GM12878 (cell line): ENCODE data around the gene PAQR8. TPM values are rescaled to one million over a fixed set of nuclear protein-coding genes. Genes with fewer than 3 reads are reported as not detected.
A peak's percentile ranks its signal among the peaks of the same experiment; 100 is the strongest.

ENCODE experiments used
- BHLHE40 ChIP-seq, 2 experiments: fragments of 450-650 bp in 1 of 2; IDR thresholded peaks; 2 replicates each; pipeline ENCODE4 v1.6.1; 2011 to 2017; ENCODE audit warnings: low read depth in 2 of 2, borderline replicate concordance in 1 of 2, improper control_type of control experiment in 1 of 2, low read length in 1 of 2, mild to moderate bottlenecking in 1 of 2
- CREM ChIP-seq: IDR thresholded peaks from 2 replicates; pipeline ENCODE4 v1.6.1; 2014; ENCODE audit warnings: antibody characterized with exemption, low read depth
- EGR1 ChIP-seq, 2 experiments: IDR thresholded peaks; 1 replicate in 1 of 2; 2 replicates in 1 of 2; pipeline ENCODE4 v1.6.1; 2011 to 2012; ENCODE audit warnings: low read depth in 2 of 2, low read length in 2 of 2, borderline replicate concordance in 1 of 2, mild to moderate bottlenecking in 1 of 2, moderate library complexity in 1 of 2
- GATAD2B ChIP-seq: fragments of 450-650 bp; conservative IDR thresholded peaks from 2 replicates; pipeline ENCODE4 v1.6.1; 2017; ENCODE audit warnings: low read depth, mild to moderate bottlenecking, moderate library complexity
- HDAC6 ChIP-seq: fragments of 200-600 bp; sonication (generic); IDR thresholded peaks from one replicate; pipeline ENCODE4 v1.8.0; 2017; ENCODE audit warnings: antibody characterized with exemption; ENCODE audit not compliant: unreplicated experiment
- KAT2A ChIP-seq: conservative IDR thresholded peaks from 2 replicates; pipeline ENCODE4 v1.6.1; 2011; ENCODE audit warnings: low read depth, low read length; ENCODE audit not compliant: control insufficient read depth
- LARP7 ChIP-seq: fragments of 450-650 bp; IDR thresholded peaks from 2 replicates; pipeline ENCODE4 v1.6.1; 2017; ENCODE audit warnings: mild to moderate bottlenecking
- MYC ChIP-seq: IDR thresholded peaks from 2 replicates; pipeline ENCODE4 v1.6.1; 2011; ENCODE audit warnings: mild to moderate bottlenecking, low read length, moderate library complexity, inconsistent platforms; ENCODE audit not compliant: insufficient read depth, insufficient replicate concordance, insufficient read length, severe bottlenecking
- NFXL1 ChIP-seq: fragments of 450-650 bp; IDR thresholded peaks from 2 replicates; pipeline ENCODE4 v1.6.1; 2017; ENCODE audit warnings: antibody characterized with exemption, mild to moderate bottlenecking, borderline replicate concordance
- NFYB ChIP-seq: IDR thresholded peaks from 2 replicates; pipeline ENCODE4 v1.6.1; 2011; ENCODE audit warnings: low read depth, mild to moderate bottlenecking, low read length, improper control_type of control experiment, moderate library complexity; ENCODE audit not compliant: insufficient read depth
- NKRF ChIP-seq: fragments of 450-650 bp; conservative IDR thresholded peaks from 2 replicates; pipeline ENCODE4 v1.6.1; 2017; ENCODE audit warnings: mild to moderate bottlenecking, moderate library complexity
- NR2C1 ChIP-seq: fragments of 450-650 bp; IDR thresholded peaks from 2 replicates; pipeline ENCODE4 v1.6.1; 2017; ENCODE audit warnings: antibody characterized with exemption, mild to moderate bottlenecking, moderate library complexity
- NRF1 ChIP-seq: conservative IDR thresholded peaks from 2 replicates; pipeline ENCODE4 v1.6.1; 2011; ENCODE audit warnings: mild to moderate bottlenecking, low read depth, low read length, improper control_type of control experiment
- PAX8 ChIP-seq: fragments of 450-650 bp; IDR thresholded peaks from 2 replicates; pipeline ENCODE4 v1.6.1; 2017; ENCODE audit warnings: mild to moderate bottlenecking, moderate library complexity
- PKNOX1 ChIP-seq: fragments of 450-650 bp; IDR thresholded peaks from 2 replicates; pipeline ENCODE4 v1.6.1; 2016; ENCODE audit warnings: mild to moderate bottlenecking
- POU2F2 ChIP-seq: IDR thresholded peaks from 3 replicates; pipeline ENCODE4 v1.6.1; 2011; ENCODE audit warnings: low read depth, mild to moderate bottlenecking, low read length, borderline replicate concordance
- RB1 ChIP-seq: fragments of 450-650 bp; formaldehyde crosslinking; IDR thresholded peaks from 2 replicates; pipeline ENCODE4 v1.6.1; 2017; ENCODE audit warnings: mild to moderate bottlenecking, borderline replicate concordance
- STAT3 ChIP-seq: IDR thresholded peaks from 2 replicates; pipeline ENCODE4 v1.6.1; 2011; ENCODE audit warnings: low read depth, low read length, improper control_type of control experiment
- WRNIP1 ChIP-seq: IDR thresholded peaks from 2 replicates; pipeline ENCODE4 v1.6.1; 2011; ENCODE audit warnings: low read depth, low read length, improper control_type of control experiment, borderline replicate concordance
- ZNF207 ChIP-seq: fragments of 450-650 bp; IDR thresholded peaks from 2 replicates; pipeline ENCODE4 v1.6.1; 2014; ENCODE audit warnings: antibody characterized with exemption, mild to moderate bottlenecking, borderline replicate concordance
- ZNF592 ChIP-seq: fragments of 450-650 bp; IDR thresholded peaks from 2 replicates; pipeline ENCODE4 v1.6.1; 2017; ENCODE audit warnings: mild to moderate bottlenecking, moderate library complexity
- polyA plus RNA-seq, 11 experiments: library from polyadenylated mRNA; depleted of rRNA in 4 of 11; unstranded in 6 of 11; stranded (reverse) in 5 of 11; fragments of >200 nt; fragmentation: Nextera tagmentation in 4 of 11; fragmentation: Illumina TruSeq in 1 of 11; extraction: Ambion mirVana in 4 of 11; extraction: Trizol in 1 of 11; gene quantifications; 1 replicate in 1 of 11; 2 replicates in 10 of 11; pipeline versions ENCODE4 v1.2.1 to v1.2.3, GENCODE V29; 2011 to 2016; ENCODE audit warnings: inconsistent platforms in 2 of 11, missing spikeins in 2 of 11, low read depth in 1 of 11
- total RNA-seq, 4 experiments: library from RNA; depleted of rRNA in 3 of 4; stranded (reverse); fragments of >200 nt in 3 of 4; fragmentation: Illumina TruSeq in 1 of 4; extraction: Trizol in 1 of 4; gene quantifications; 2 replicates each; pipeline versions ENCODE4 v1.2.1 to v1.2.3, GENCODE V29; 2013 to 2021
- TF ChIP-seq, protein P1 (sequence below): IDR thresholded peaks from 2 replicates; pipeline ENCODE4 v1.6.1; 2011; ENCODE audit warnings: mild to moderate bottlenecking, low read depth, low read length, moderate library complexity; ENCODE audit not compliant: insufficient replicate concordance

The PAQR8 gene
- total and polyA plus RNA-seq, 10 of the 15 experiments (the other 5 are each of a cell fraction or from before 2014, with no cell fraction given): 3.9 to 22.4 (median 14.6) TPM

DNA sequence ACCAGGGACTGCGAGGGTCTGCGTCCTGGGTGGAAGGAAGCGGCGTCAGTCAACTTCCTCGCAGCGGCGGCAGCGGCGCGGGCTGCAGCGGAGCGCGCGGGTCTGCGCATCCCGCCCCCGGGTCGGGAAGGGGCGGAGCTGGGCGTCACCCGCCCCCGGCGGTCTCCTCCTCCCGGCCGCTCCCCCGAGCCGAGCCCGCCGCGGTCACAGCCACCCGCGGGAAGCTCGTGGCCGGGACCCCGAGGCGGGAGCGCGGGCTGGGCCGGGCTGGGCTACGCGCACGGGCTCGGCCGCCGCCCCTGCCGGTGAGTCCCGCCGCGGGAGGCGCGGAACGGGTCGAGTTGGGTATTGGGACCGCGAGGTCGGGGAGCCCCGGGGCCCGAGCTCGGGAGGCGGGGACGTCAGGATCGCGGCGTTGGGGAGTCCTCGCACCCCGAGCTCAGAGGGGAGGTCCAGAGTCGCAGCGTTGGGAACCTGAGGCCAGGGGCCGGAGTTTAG lies at the start of gene PAQR8 (continued):
- peak; percentile 44 for TF ChIP-seq MYC
- 0 out of 2 replicates have a peak, but pooled peaks have one; percentile 50 for TF ChIP-seq ZNF592
- peak; percentile 91; the same call in 1 of the 2 replicates for TF ChIP-seq GATAD2B
- peak; percentile 91 for TF ChIP-seq PKNOX1
- no peak for TF ChIP-seq PAX8
- peak; percentile 29; the same call in 1 of the 2 replicates for TF ChIP-seq NFYB
- peak; percentile 19 for TF ChIP-seq HDAC6
- TF ChIP-seq, protein P1, sequence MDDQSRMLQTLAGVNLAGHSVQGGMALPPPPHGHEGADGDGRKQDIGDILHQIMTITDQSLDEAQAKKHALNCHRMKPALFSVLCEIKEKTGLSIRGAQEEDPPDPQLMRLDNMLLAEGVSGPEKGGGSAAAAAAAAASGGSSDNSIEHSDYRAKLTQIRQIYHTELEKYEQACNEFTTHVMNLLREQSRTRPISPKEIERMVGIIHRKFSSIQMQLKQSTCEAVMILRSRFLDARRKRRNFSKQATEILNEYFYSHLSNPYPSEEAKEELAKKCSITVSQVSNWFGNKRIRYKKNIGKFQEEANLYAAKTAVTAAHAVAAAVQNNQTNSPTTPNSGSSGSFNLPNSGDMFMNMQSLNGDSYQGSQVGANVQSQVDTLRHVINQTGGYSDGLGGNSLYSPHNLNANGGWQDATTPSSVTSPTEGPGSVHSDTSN: peak; percentile 80
- peak; percentile 7 to 79; a peak in 2 of 4 replicates for TF ChIP-seq BHLHE40 (IDR thresholded peaks at IDR 0.05; ENCODE audit: borderline replicate concordance in 1 of 2, low read depth in 2 of 2, low read length in 1 of 2)
- TF ChIP-seq EGR1 (IDR thresholded peaks at IDR 0.05; ENCODE audit: borderline replicate concordance in 1 of 2, low read depth in 2 of 2, low read length in 2 of 2): peak in 1 of 2 experiments; percentile 92; a peak in 2 of 3 replicates
- peak; percentile 85 for TF ChIP-seq NKRF
- TF ChIP-seq NR2C1: peak; percentile 43
- 0 out of 2 replicates have a peak, but pooled peaks have one; percentile 3 for TF ChIP-seq CREM
- TF ChIP-seq NFXL1: 0 out of 2 replicates have a peak, but pooled peaks have one; percentile 58
- TF ChIP-seq POU2F2: no peak
- no peak for TF ChIP-seq KAT2A
- TF ChIP-seq STAT3: no peak
- TF ChIP-seq LARP7: peak; percentile 93; the same call in 1 of the 2 replicates
- no peak for TF ChIP-seq WRNIP1
- 0 out of 2 replicates have a peak, but pooled peaks have one; percentile 51 for TF ChIP-seq ZNF207
- peak; percentile 84 for TF ChIP-seq RB1
- TF ChIP-seq NRF1: peak; percentile 70
